ENCODE results near the gene ANKUB1.

DNA sequence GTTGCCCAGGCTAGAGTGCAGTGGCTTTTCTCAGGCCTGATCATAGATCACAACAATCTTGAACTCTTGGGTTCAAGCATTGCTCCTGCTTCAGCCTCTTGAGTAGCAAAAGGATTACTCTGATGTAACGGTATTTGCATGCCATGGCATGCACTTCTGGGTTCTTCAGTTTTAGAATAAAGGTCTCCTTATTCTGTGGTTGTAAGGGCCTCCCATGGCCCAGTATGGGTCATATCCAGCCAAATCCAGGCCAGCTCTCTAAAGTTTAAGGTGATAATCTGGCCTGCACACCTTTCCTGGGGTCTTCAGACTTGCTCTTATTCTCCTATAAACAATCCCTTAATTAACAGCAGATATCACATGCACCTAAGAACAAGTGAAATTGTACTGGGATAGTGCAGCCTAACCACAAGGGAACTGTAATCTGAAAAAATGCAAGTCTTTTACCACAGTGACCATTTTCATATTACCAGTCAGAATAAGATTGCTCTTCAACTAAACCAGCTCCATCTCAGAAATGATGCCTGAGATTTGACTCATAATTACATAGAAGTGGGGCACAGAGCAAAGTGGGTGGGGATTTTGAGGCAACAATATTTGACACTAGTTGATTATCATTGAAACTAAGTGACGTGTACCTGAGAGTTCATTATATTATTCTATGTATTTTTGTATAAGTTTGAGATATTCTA is 65.5 kb downstream of the ANKUB1 start:
- TF ChIP-seq POLR2A (IDR thresholded peaks at IDR 0.05) (no peak), CTCF (IDR thresholded peaks at IDR 0.05) (no peak)
